B cell (primary cell): Measurements from ENCODE around the gene VPREB1. TPM values are rescaled to one million over a fixed set of nuclear protein-coding genes. Genes with fewer than 3 reads are reported as not detected.
"Not testable (repeated sequence)": the region's sequence is repeated elsewhere in the genome, so short reads cannot be mapped to it uniquely, and the experiment has no call there.

ENCODE experiments used
- ATAC-seq: fragments of 200-7000 bp; cut with Tn5 transposase; one replicate; pipeline ENCODE4 v1.10.0; 2021; ENCODE audit warnings: low read depth, mild to moderate bottlenecking, moderate number of reproducible peaks, moderate library complexity
- CTCF ChIA-PET: fragments of 350-600 bp; sonication (Branson Sonifier 250); formaldehyde crosslinking; loops from one replicate; lab custom pipeline; 2021; ENCODE audit warnings: antibody characterized with exemption, inconsistent platforms; lab: Charles Lee
- POLR2A ChIA-PET: fragments of 350-600 bp; sonication (Branson Sonifier 250); formaldehyde crosslinking; loops from one replicate; lab custom pipeline; 2021; ENCODE audit warnings: antibody characterized with exemption; lab: Charles Lee
- DNase-seq: peaks from one replicate; pipeline ENCODE4 v3.0.0; 2013
- H2AFZ ChIP-seq: 2 replicates; pipeline ENCODE4 v1.6.1; 2012; ENCODE audit warnings: mild to moderate bottlenecking, low read depth, low read length; ENCODE audit not compliant: insufficient read depth, poor library complexity, severe bottlenecking
- H3K27ac ChIP-seq, 2 donors: 1 replicate in 1 of 2; 2 replicates in 1 of 2; pipeline ENCODE4 v1.5.1; 2012 to 2013; ENCODE audit warnings: low read length in 2 of 2, mild to moderate bottlenecking in 2 of 2, moderate library complexity in 1 of 2
- H3K27me3 ChIP-seq, 4 experiments: fragments of 200-600 bp in 1 of 4; sonication (generic) in 1 of 4; replicated peaks in 1 of 4; 1 replicate in 2 of 4; 2 replicates in 2 of 4; pipeline versions ENCODE4 v1.6.1 to v1.7.0; 2013 to 2016; ENCODE audit warnings: low read length in 3 of 4, mild to moderate bottlenecking in 2 of 4, mixed read lengths in 1 of 4, moderate library complexity in 1 of 4; ENCODE audit not compliant: insufficient read depth in 4 of 4, control insufficient read depth in 3 of 4; ENCODE audit errors: control extremely low read depth in 1 of 4
- H3K36me3 ChIP-seq, 2 experiments: replicated peaks in 1 of 2; 1 replicate in 1 of 2; 2 replicates in 1 of 2; pipeline versions ENCODE4 v1.6.1 to v1.7.1; 2013; ENCODE audit warnings: low read length in 1 of 2; ENCODE audit not compliant: insufficient read depth in 2 of 2, control insufficient read depth in 1 of 2; ENCODE audit errors: control extremely low read depth in 1 of 2, extremely low read depth in 1 of 2
- H3K4me1 ChIP-seq, 2 donors: fragments of 200-600 bp in 1 of 2; sonication (generic) in 1 of 2; 1 replicate in 1 of 2; 2 replicates in 1 of 2; pipeline versions ENCODE4 v1.5.1 to v1.6.1; 2013 to 2017; ENCODE audit warnings: low read length in 2 of 2; ENCODE audit not compliant: control insufficient read depth in 2 of 2, insufficient read depth in 2 of 2
- H3K4me2 ChIP-seq: replicated peaks from 2 replicates; pipeline ENCODE3; 2012; ENCODE audit warnings: mild to moderate bottlenecking, low read depth, low read length; ENCODE audit not compliant: poor library complexity, severe bottlenecking
- H3K4me3 ChIP-seq, 5 experiments: fragments of 200-600 bp in 1 of 5; sonication (generic) in 1 of 5; 1 replicate in 3 of 5; 2 replicates in 2 of 5; pipeline versions ENCODE4 v1.5.1 to v1.7.0; 2011 to 2016; ENCODE audit warnings: low read length in 4 of 5, mild to moderate bottlenecking in 4 of 5, low read depth in 2 of 5, control low read depth in 1 of 5, moderate library complexity in 1 of 5; ENCODE audit not compliant: insufficient read depth in 1 of 5; ENCODE audit errors: control extremely low read depth in 1 of 5, extremely low read depth in 1 of 5
- H3K79me2 ChIP-seq: fragments of 200-600 bp; sonication (generic); one replicate; pipeline ENCODE4 v1.6.0; 2016; ENCODE audit warnings: low read length; ENCODE audit not compliant: control insufficient read depth, insufficient read depth
- H3K9ac ChIP-seq: fragments of 200-600 bp; sonication (generic); 2 replicates; pipeline ENCODE4 v1.6.1; 2017; ENCODE audit warnings: mild to moderate bottlenecking, low read length, moderate library complexity
- H3K9me3 ChIP-seq, 3 donors: one replicate each; pipeline versions ENCODE4 v1.6.1 to v1.7.1; 2013; ENCODE audit warnings: low read length in 2 of 3; ENCODE audit not compliant: control insufficient read depth in 2 of 3, insufficient read depth in 1 of 3; ENCODE audit errors: control extremely low read depth in 1 of 3
- H4K20me1 ChIP-seq: 2 replicates; pipeline ENCODE4 v1.6.0; 2012; ENCODE audit warnings: mild to moderate bottlenecking, low read length; ENCODE audit not compliant: insufficient read depth, control insufficient read depth, poor library complexity, severe bottlenecking
- H3K27ac Mint-ChIP-seq: one replicate; pipeline ENCODE4 v1.8.0; 2021; ENCODE audit warnings: mixed read lengths
- H3K27me3 Mint-ChIP-seq: one replicate; pipeline ENCODE4 v1.8.0; 2021; ENCODE audit warnings: mixed read lengths
- H3K4me1 Mint-ChIP-seq: one replicate; pipeline ENCODE4 v1.8.0; 2021; ENCODE audit warnings: mixed read lengths
- H3K4me3 Mint-ChIP-seq: one replicate; pipeline ENCODE4 v1.8.0; 2021; ENCODE audit warnings: mixed read lengths
- H3K9me3 Mint-ChIP-seq: one replicate; pipeline ENCODE4 v1.8.0; 2022; ENCODE audit warnings: mixed read lengths; ENCODE audit not compliant: insufficient read depth
- WGBS: methylation state at CpG from one replicate; pipeline ENCODE4 v1.1.5; 2013; ENCODE audit warnings: missing lambda C conversion rate; ENCODE audit not compliant: insufficient coverage; 5-methylcytosine and 5-hydroxymethylcytosine counted together
- intact Hi-C: fragments of 100-400 bp; cut with micrococcal nuclease; formaldehyde crosslinking; loops from one replicate; pipeline ENCODE4 v1.10.0; 2022
- polyA plus RNA-seq: library from polyadenylated mRNA; depleted of rRNA; stranded (reverse); fragments of >200 nt; gene quantifications from 2 replicates; pipeline ENCODE4 v1.2.3, GENCODE V29; 2012
- total RNA-seq, 2 donors: library from RNA; stranded (reverse); fragments of 120-200 nt in 1 of 2; gene quantifications; 1 replicate in 1 of 2; 2 replicates in 1 of 2; pipeline versions ENCODE4 v1.2.3 to v1.2.4, GENCODE V29; 2013 to 2022

The VPREB1 gene
- total and polyA plus RNA-seq, 2 donors (not counting 1 experiment from before 2014, with no cell fraction given) = 1.2 TPM; not detected in 1

DNA sequence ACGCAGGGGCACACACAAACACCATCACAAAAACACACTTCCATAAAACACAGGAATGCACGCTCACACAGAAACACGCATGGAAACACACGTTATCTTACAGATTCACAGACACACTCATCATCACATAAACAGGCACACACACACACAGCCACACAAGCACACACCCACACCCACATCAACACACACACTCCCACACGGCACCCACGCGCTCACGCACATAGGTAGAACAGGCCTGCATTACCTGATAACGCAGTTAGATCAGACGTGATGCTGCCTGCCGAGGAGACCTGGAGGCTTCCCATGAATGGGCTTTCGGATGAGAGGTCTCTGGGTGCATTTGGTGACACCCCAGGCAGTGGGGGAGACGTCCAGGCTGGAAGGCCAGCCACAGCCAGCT is 11.5 kb downstream of the VPREB1 start:
- H3K4me3 Mint-ChIP-seq, CTCF ChIA-PET, H3K4me3 ChIP-seq, H3K4me1 Mint-ChIP-seq, H3K36me3 ChIP-seq, H2AFZ ChIP-seq, DNase-seq, H4K20me1 ChIP-seq, H3K4me1 ChIP-seq, intact Hi-C loops, H3K79me2 ChIP-seq, H3K27me3 ChIP-seq, ATAC-seq, H3K27me3 Mint-ChIP-seq, H3K27ac ChIP-seq, POLR2A ChIA-PET, H3K9me3 Mint-ChIP-seq, H3K4me2 ChIP-seq, H3K9me3 ChIP-seq, H3K27ac Mint-ChIP-seq, H3K9ac ChIP-seq: not testable (repeated sequence)
- 92% methylated on average over 5 of the region's 13 CpGs for WGBS

DNA sequence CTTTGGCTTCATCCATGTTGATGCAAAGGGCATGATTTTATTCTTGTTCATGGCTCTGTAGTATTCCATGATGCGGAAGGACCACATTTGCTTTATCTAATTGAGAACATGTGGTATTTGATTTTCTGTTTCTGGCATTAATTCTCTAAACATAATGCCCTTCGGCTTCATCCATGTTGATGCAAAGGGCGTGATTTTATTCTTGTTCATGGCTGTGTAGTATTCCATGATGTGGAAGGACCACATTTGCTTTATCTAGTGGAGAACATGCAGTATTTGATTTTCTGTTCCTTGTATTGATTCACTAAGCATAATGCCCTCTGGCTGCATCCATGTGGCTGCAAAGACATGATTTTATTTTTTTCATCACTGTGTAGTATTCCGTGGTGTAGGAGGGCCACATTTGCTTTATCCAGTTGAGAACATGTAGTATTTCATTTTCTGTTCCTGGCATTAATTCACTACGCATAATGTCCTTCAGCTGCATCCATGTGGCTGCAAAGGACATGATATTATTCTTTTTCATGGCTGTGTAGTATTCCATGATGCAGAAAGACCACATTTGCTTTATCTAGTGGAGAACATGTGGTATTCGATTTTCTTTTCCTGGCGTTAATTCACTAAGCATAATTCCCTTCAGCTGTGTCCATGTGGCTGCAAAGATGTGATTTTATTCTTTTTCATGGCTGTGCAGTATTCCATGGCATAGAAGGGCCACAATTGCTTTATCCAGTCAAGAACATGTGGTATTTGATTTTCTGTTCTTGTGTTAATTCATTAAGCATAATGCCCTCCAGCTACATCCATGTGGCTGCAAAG is 14.2 kb downstream of the VPREB1 start:
- H3K4me1 Mint-ChIP-seq, H3K27ac ChIP-seq, H3K9me3 Mint-ChIP-seq, H3K27me3 ChIP-seq, H3K9me3 ChIP-seq, ATAC-seq, CTCF ChIA-PET, DNase-seq, H3K4me3 Mint-ChIP-seq, H4K20me1 ChIP-seq, H3K79me2 ChIP-seq, POLR2A ChIA-PET, intact Hi-C loops, H3K36me3 ChIP-seq, H3K4me1 ChIP-seq, H2AFZ ChIP-seq, H3K9ac ChIP-seq, H3K4me3 ChIP-seq, H3K27me3 Mint-ChIP-seq, H3K27ac Mint-ChIP-seq, H3K4me2 ChIP-seq: not testable (repeated sequence)
- no CpG with 5 or more reads among the region's 7 CpGs for WGBS

DNA sequence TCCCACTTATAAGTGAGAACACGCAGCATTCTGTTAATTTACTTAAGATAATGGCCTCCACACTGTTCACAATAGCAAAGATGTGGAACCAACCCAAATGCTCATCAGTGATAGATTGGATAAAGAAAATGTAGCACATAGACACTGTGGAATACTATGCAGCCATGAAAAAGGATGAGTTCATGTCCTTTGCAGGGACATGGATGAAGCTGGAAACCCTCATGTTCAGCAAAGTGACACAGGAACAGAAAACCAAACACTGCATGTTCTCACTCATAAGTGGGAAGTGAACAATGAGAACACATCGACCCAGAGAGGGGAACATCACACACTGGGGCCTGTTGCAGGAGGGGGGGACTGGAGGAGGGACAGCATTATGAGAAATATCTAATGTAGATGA is 15.6 kb downstream of the VPREB1 start:
- H3K27me3 ChIP-seq, H3K79me2 ChIP-seq, H3K27me3 Mint-ChIP-seq, H4K20me1 ChIP-seq, H3K27ac ChIP-seq, H3K4me1 Mint-ChIP-seq, DNase-seq, H3K36me3 ChIP-seq, H3K9me3 Mint-ChIP-seq, intact Hi-C loops, H3K4me3 Mint-ChIP-seq, H2AFZ ChIP-seq, H3K4me3 ChIP-seq, ATAC-seq, H3K9me3 ChIP-seq, H3K4me2 ChIP-seq, H3K9ac ChIP-seq, H3K4me1 ChIP-seq, H3K27ac Mint-ChIP-seq, POLR2A ChIA-PET, CTCF ChIA-PET: not testable (repeated sequence)
- WGBS = no CpG with 5 or more reads among the region's 2 CpGs

- H3K4me3 Mint-ChIP-seq, H3K4me2 ChIP-seq, H2AFZ ChIP-seq, POLR2A ChIA-PET, H4K20me1 ChIP-seq, H3K4me3 ChIP-seq, H3K27ac ChIP-seq, H3K79me2 ChIP-seq, H3K27ac Mint-ChIP-seq, H3K9me3 ChIP-seq, H3K4me1 Mint-ChIP-seq, CTCF ChIA-PET, H3K27me3 Mint-ChIP-seq, H3K27me3 ChIP-seq, H3K36me3 ChIP-seq, H3K9ac ChIP-seq, H3K4me1 ChIP-seq, intact Hi-C loops, H3K9me3 Mint-ChIP-seq, DNase-seq, ATAC-seq: not testable (repeated sequence)
- no CpG with 5 or more reads among the region's 4 CpGs for WGBS
Observed at GRCh38 chr22:22260586-22260985, 16.0 kb downstream of the VPREB1 start.
